ENCODE data around the gene AKR1D1. TPM values are rescaled to one million over a fixed set of nuclear protein-coding genes. Genes with fewer than 3 reads are reported as not detected.
A peak's percentile ranks its signal among the peaks of the same experiment; 100 is the strongest.
"Not testable (repeated sequence)": the region's sequence is repeated elsewhere in the genome, so short reads cannot be mapped to it uniquely, and the experiment has no call there.

Gene AKR1D1
- total RNA-seq, 4 donors from 2014 or later = not detected

DNA sequence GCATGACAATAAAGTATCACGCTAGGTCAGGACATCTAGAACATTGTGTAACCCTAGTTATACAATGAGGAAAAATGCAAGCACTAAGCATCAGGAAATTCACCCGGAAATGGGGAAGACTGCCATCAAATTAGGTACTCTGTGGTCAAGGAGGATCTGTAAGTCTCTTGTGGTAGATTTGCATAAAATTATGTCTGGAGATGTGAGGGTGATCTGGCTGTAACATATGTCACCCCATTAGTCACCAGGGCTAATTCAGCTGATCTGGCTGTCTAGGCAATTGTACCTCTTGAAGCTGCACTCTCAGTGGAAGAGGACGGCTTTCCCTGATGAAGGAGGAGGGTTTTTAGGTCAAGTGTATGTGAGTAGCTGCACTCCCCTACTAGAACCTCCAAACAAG is 14.8 kb downstream of the AKR1D1 start:
- 78 to 83% methylated on average over 3 of the region's 3 CpGs for WGBS, 2 donors
- DNase-seq (ENCODE audit: low spot score in 2 of 2) = no peak
- Histone ChIP-seq H3K4me3 (no peak overlapping the region), H3K36me3 (no peaks in the 10 kb centered on the region), H3K27me3 (no peaks in the 10 kb centered on the region), H3K9me3 (no peaks in the 10 kb centered on the region), H3K27ac (no peak overlapping the region), H3K4me1 (no peaks in the 10 kb centered on the region)
- TF ChIP-seq, protein P1, sequence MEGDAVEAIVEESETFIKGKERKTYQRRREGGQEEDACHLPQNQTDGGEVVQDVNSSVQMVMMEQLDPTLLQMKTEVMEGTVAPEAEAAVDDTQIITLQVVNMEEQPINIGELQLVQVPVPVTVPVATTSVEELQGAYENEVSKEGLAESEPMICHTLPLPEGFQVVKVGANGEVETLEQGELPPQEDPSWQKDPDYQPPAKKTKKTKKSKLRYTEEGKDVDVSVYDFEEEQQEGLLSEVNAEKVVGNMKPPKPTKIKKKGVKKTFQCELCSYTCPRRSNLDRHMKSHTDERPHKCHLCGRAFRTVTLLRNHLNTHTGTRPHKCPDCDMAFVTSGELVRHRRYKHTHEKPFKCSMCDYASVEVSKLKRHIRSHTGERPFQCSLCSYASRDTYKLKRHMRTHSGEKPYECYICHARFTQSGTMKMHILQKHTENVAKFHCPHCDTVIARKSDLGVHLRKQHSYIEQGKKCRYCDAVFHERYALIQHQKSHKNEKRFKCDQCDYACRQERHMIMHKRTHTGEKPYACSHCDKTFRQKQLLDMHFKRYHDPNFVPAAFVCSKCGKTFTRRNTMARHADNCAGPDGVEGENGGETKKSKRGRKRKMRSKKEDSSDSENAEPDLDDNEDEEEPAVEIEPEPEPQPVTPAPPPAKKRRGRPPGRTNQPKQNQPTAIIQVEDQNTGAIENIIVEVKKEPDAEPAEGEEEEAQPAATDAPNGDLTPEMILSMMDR (IDR thresholded peaks at IDR 0.05) = no peak
- TF ChIP-seq EP300 (IDR thresholded peaks at IDR 0.05) (no peak), POLR2A (IDR thresholded peaks at IDR 0.05) (no peak)

DNA sequence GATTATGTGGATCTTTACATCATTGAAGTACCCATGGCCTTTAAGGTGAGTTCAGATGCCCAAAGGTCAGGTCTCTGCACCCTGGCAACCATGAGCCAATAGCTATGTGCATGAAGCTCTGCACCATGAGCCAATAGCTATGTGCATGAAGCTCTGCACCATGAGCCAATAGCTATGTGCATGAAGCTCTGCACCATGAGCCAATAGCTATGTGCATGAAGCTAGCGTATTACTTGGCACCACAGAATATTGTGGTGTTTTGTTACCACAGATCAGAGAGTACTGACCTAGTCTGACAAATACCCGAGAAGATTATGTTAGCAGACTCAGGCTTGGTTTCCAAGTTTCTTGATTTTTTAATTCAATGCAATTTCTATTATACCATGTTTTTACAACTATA is 15.6 kb downstream of the AKR1D1 start:
- not testable (repeated sequence) for DNase-seq (ENCODE audit: low spot score in 2 of 2); H3K27ac ChIP-seq; H3K36me3 ChIP-seq; H3K4me3 ChIP-seq; H3K4me1 ChIP-seq; H3K9me3 ChIP-seq; H3K27me3 ChIP-seq
- 78 to 85% methylated on average over 2 of the region's 2 CpGs for WGBS, 2 donors

DNA sequence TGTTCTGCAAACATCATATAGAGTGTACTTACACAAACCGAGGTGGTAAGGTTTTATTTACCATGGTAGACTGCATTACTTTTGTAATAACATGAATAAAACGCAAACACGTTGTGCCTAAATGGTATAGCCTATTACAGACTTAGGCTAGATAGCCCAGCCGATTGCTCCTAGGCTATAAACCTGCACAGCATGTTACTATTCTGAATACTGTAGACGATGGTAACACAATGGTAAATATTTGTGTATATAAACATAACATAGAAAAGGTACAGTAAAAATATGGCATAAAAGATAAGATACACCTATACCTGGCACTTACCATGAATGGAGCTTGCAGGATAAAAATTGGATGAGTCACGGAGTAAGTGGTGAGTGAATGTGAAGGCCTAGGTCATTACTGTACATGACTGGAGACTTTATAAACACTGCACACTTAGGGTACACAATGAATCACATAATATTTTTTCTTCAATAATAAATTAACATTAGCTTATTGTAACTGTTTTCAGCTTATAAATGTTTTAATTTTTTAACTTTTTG is 16.3 kb downstream of the AKR1D1 start:
- Histone ChIP-seq H3K27me3 (no peaks in the 10 kb centered on the region), H3K27ac (no peak overlapping the region), H3K4me3 (no peak overlapping the region), H3K9me3 (no peaks in the 10 kb centered on the region), H3K36me3 (no peaks in the 10 kb centered on the region), H3K4me1 (no peaks in the 10 kb centered on the region)
- WGBS, 2 donors = 88 to 92% methylated on average over 6 of the region's 6 CpGs
- TF ChIP-seq EP300 (IDR thresholded peaks at IDR 0.05) = no peak
- no peak for TF ChIP-seq POLR2A (IDR thresholded peaks at IDR 0.05)
- TF ChIP-seq, protein P1 (IDR thresholded peaks at IDR 0.05) = no peak
- no peak for DNase-seq (ENCODE audit: low spot score in 2 of 2)

DNA sequence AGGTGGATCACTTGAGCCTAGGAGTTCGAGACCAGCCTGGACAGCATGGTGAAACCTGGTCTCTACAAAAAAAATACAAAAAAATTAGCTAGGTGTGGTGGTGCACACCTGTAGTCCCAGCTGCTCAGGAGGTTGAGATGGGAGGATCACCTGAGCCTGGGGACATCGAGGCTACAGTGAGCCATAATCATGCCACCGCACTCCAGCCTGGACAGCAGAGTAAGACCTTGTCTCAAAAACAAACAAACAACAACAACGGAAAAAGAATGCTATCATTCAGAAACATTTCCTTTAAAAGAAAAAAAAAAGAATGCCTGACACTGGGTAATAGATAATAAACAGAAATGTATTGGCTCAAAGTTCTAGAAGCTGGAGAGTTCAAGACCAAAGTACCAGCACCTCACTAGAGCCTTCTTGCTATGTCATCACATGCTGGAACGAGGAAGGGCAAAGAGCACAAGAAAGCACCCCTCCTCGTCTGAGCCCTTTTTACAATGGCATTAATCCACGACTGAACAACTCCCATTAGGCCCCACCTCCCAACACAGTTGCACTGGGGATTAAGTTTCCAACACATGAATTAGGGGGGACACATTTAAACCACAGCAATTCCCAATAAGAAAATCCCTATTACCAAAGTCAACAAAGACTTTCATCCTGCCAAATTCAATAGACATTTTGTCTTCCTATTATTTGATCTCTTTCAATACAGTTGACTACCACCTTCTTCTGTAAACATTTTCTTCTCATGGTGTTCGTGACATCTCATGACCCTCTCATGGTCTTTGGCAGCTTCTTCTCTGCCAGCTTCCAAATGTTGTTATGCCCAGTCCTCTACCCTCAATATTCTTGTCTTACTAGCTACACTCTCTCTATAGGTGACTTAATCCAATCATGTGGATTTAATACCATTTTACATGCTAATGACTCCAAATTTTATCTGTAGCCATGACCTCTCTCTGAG is 20.0 kb downstream of the AKR1D1 start:
- H3K27ac ChIP-seq = no peak overlapping the region
- H3K9me3 ChIP-seq = no peaks in the 10 kb centered on the region
- H3K36me3 ChIP-seq = no peaks in the 10 kb centered on the region
- no peak overlapping the region for H3K4me3 ChIP-seq
- no peaks in the 10 kb centered on the region for H3K27me3 ChIP-seq
- TF ChIP-seq EP300 (IDR thresholded peaks at IDR 0.05) (no peak), POLR2A (IDR thresholded peaks at IDR 0.05) (no peak)
- TF ChIP-seq, protein P1 (IDR thresholded peaks at IDR 0.05) = no peak
- no peak for DNase-seq (ENCODE audit: low spot score in 2 of 2)
- 78 to 81% methylated on average over 8 of the region's 8 CpGs for WGBS, 2 donors
- H3K4me1 ChIP-seq = no peaks in the 10 kb centered on the region

DNA sequence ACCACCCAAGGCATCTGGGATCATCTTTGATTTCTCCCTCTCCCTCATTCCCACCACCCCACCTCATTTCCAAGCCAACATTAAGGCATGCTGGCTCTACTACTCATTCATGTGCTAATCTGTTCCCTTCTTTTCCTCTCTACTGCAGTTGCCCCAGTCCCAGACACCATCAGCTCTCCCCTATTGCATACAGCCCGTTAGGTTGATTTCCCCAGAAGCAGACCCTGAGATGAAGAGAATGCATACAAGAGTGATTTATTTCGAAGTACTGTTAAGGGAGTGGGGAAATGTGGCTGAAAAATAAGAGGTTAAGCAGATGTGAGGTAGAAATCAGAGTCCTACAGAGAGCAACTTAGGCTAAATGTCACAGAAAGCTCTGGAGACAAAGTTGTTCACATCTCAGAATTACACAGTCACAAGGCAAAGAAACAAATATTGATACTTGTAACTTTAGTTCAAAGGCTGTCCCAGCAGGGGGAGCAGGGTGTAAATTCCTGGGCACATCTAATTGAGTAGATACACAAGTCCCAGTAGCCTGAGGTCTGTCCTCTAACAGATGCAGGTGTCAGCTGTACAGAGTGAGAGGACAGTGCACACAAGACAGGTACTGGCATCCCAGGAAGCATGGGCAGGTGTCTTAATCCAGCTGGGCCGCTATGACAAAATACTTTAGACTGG is 20.9 kb downstream of the AKR1D1 start:
- Histone ChIP-seq H3K27me3 (no peaks in the 10 kb centered on the region), H3K4me1 (no peaks in the 10 kb centered on the region), H3K36me3 (no peaks in the 10 kb centered on the region), H3K9me3 (no peaks in the 10 kb centered on the region), H3K4me3 (no peak overlapping the region), H3K27ac (no peak overlapping the region)
- DNase-seq (ENCODE audit: low spot score in 2 of 2) = no peak
- TF ChIP-seq EP300 (IDR thresholded peaks at IDR 0.05) = no peak
- TF ChIP-seq, protein P1 (IDR thresholded peaks at IDR 0.05) = peak in 1 of 5 experiments; percentile 17
- 80 to 84% methylated on average over 3 of the region's 3 CpGs for WGBS, 2 donors
